Measurements from ENCODE around the gene GPR68. TPM values are rescaled to one million over a fixed set of nuclear protein-coding genes. Genes with fewer than 3 reads are reported as not detected.
"Not testable (repeated sequence)": the region's sequence is repeated elsewhere in the genome, so short reads cannot be mapped to it uniquely, and the experiment has no call there.

The GPR68 gene
- total RNA-seq, 2 experiments from 2014 or later, result 7.2 to 7.8 TPM

- ChIA-PET CTCF (interaction anchor here (1.2 kb wide), 1 partner anchor 46 kb away, joined by 4 read pairs; no protein-coding TSS in a partner anchor), POLR2A (interaction anchor here (1.0 to 1.3 kb wide), 2 partner anchors 20 to 29 kb away, joined by 3 read pairs; no protein-coding TSS in a partner anchor)
These were observed 21.3 kb downstream of the GPR68 start for GRCh38 chr14:91223028-91223783.

- ChIA-PET POLR2A (no interaction called here), CTCF (no interaction called here)
These were observed 23.2 kb downstream of the GPR68 start for GRCh38 chr14:91221270-91221669.

- POLR2A ChIA-PET, result no interaction called here
These were observed 23.9 kb downstream of the GPR68 start for GRCh38 chr14:91220581-91221000.

GRCh38 chr14:91219517-91220389, 24.8 kb downstream of the GPR68 start:
- POLR2A ChIA-PET, result no interaction called here
- CTCF ChIA-PET, result interaction anchor here (0.7 to 1.0 kb wide), 2 partner anchors 42 to 47 kb away, joined by 3 read pairs; no protein-coding TSS in a partner anchor

More at GRCh38 chr14:91220581-91221000, 23.9 kb downstream of the GPR68 start:
- CTCF ChIA-PET, result interaction anchor here (1.0 kb wide), 1 partner anchor 47 kb away, joined by 3 read pairs; no protein-coding TSS in a partner anchor

GRCh38 chr14:91218014-91218413, 26.5 kb downstream of the GPR68 start:
- POLR2A ChIA-PET, result interaction anchor here (0.7 kb wide), 1 partner anchor 835 kb away, joined by 5 read pairs; no protein-coding TSS in a partner anchor
- CTCF ChIA-PET, result no interaction called here

- ChIA-PET POLR2A (no interaction called here), CTCF (no interaction called here)
These were observed 27.7 kb downstream of the GPR68 start for GRCh38 chr14:91216731-91217226.

GRCh38 chr14:91215381-91215780, 29.1 kb downstream of the GPR68 start:
- ChIA-PET CTCF (interaction anchor here (1.2 kb wide), 1 partner anchor 20 kb away, joined by 6 read pairs; no protein-coding TSS in a partner anchor), POLR2A (no interaction called here)

GRCh38 chr14:91214306-91214705, 30.2 kb downstream of the GPR68 start:
- ChIA-PET CTCF (interaction anchor here (1.2 kb wide), 1 partner anchor 19 kb away, joined by 6 read pairs; no protein-coding TSS in a partner anchor), POLR2A (interaction anchor here (0.6 kb wide), 1 partner anchor 88 kb away, joined by 3 read pairs; no protein-coding TSS in a partner anchor)

GRCh38 chr14:91211017-91211416, 33.5 kb downstream of the GPR68 start:
- CTCF ChIA-PET, result no interaction called here
- POLR2A ChIA-PET, result no interaction called here

GRCh38 chr14:91207008-91207407, 37.5 kb downstream of the GPR68 start:
- POLR2A ChIA-PET, result no interaction called here
- CTCF ChIA-PET, result no interaction called here

- CTCF ChIA-PET, result interaction anchor here (0.6 kb wide), 2 partner anchors 39 to 574 kb away, joined by 3 read pairs; partner anchors contain the start of gene GPR68
- POLR2A ChIA-PET, result no interaction called here
These were observed 39.0 kb downstream of the GPR68 start for GRCh38 chr14:91205459-91205858.

- ChIA-PET POLR2A (no interaction called here), CTCF (no interaction called here)
These were observed 39.8 kb downstream of the GPR68 start for GRCh38 chr14:91204657-91205056.

GRCh38 chr14:91202234-91202974, 42.1 kb downstream of the GPR68 start:
- ChIA-PET POLR2A (no interaction called here), CTCF (no interaction called here)

GRCh38 chr14:91200802-91201201, 43.7 kb downstream of the GPR68 start:
- CTCF ChIA-PET, POLR2A ChIA-PET: not testable (repeated sequence)

GRCh38 chr14:91197631-91198030, 46.9 kb downstream of the GPR68 start:
- POLR2A ChIA-PET, result no interaction called here

GRCh38 chr14:91195881-91196280, 48.6 kb downstream of the GPR68 start:
- ChIA-PET CTCF (interaction anchor here (0.7 to 1.6 kb wide), 2 partner anchors 19 to 319 kb away, joined by 3 to 6 read pairs; no protein-coding TSS in a partner anchor), POLR2A (no interaction called here)

More at GRCh38 chr14:91197631-91198030, 46.9 kb downstream of the GPR68 start:
- CTCF ChIA-PET, result no interaction called here

GRCh38 chr14:91193069-91193468, 51.4 kb downstream of the GPR68 start:
- ChIA-PET POLR2A (interaction anchor here (1.1 kb wide), 1 partner anchor 34 kb away, joined by 3 read pairs; no protein-coding TSS in a partner anchor), CTCF (interaction anchor here (0.6 to 2.6 kb wide), 3 partner anchors 10 to 69 kb away, joined by 3 to 16 read pairs (median 4); no protein-coding TSS in a partner anchor)

- ChIA-PET POLR2A (no interaction called here), CTCF (interaction anchor here (1.1 kb wide), 1 partner anchor 37 kb away, joined by 3 read pairs; no protein-coding TSS in a partner anchor)
These were observed 53.7 kb downstream of the GPR68 start for GRCh38 chr14:91190853-91191252.

GRCh38 chr14:91187271-91187670, 57.2 kb downstream of the GPR68 start:
- POLR2A ChIA-PET, result no interaction called here
- CTCF ChIA-PET, result no interaction called here
